ENCODE measurements around the gene POGLUT2.
A peak's percentile ranks its signal among the peaks of the same experiment; 100 is the strongest.

The POGLUT2 gene

DNA sequence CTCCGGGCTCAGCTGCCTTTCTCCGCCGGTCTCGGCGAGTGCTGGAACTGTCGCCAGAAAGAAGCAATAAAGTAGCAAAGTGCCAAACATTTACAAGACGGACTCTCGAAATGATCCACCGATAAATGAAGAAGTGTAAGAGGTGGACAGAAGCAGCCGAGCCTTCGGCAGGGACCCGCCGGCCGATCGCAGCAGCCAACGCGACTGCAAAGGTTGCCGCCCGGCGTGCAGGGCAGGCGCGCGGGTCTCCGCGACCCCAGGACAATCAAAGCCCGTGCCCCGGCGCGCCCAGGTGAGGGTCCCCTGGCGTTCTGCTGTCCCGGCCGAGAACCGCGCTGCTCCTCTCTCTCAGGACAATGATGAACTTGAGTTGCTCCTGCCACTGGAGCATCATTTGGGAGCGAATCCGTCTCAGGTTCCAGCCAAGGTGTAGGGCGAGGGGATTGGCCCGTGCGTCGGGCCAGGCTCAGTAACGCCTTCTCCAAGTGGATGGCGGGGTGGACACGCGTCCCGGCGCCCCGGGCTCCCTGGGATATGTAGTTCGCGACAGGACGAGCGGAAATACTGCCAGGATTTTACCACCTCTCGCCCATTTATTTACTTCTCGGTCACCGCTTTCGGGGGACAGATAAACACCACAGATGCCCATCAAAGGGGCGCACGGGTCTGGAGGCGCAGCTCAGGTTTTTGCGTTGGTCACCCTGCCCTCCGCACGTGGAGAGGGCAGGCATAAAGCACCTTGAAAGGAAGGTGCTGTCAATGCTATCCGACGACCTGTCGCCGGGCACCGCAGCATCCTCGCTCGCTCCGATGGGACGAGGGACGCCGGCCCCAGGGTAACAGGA is at the start of gene POGLUT2, which contains the start of gene BIVM:
Gene POGLUT2 (minus strand): TSS at position 396 of the 845 bp plus-strand sequence. CDS start 306 bp downstream, at position 90.
Gene BIVM (plus strand): TSS at position 539 of the 845 bp plus-strand sequence. CDS start 8,149 bp downstream, outside the sequence.
- DNase-seq: peak; percentile 88

DNA sequence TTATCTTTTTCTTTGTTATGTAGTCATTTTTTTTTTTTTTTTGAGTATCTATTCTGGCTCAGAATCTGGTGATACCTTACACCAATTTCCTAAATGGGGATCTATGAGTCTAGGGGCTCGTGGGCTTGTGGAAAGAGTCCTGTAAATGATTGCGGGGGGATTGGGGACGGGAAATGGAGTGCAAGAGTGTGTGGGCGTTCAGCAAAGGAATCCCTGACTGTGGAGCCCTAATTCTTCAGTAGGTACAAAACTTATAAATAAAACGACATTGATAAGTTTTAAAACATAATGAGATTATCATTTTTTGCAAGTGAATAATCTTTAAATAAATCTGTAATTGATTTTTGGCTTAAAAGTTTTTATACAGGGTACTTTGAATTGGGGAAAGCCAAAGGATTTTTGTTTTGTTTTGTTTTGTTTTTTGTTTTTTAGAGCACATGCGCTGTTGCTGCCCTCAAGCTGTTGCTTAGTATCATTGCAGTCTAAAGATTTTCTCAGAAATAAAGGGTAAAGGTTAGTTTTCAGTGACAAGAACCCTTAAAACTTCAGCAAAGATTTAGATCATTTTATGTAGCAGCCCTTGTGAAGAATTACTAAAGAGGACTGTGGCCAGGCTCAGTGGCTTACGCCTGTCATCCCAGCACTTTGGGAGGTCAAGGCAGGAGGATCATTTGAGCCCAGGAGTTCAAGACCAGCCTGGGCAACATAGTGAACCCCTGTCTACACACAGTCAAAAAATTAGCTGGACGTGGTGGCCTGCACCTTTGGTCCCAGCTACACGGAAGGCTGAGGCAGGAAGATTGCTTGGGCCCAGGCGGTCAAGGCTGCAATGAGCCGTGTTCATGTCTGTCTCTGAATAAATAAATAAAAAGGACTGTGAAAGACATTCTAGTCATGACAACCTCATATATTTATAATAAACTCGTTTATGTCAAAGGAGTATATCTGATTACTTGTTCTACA is 48.8 kb upstream of the POGLUT2 start:
- DNase-seq: peak; percentile 18

DNA sequence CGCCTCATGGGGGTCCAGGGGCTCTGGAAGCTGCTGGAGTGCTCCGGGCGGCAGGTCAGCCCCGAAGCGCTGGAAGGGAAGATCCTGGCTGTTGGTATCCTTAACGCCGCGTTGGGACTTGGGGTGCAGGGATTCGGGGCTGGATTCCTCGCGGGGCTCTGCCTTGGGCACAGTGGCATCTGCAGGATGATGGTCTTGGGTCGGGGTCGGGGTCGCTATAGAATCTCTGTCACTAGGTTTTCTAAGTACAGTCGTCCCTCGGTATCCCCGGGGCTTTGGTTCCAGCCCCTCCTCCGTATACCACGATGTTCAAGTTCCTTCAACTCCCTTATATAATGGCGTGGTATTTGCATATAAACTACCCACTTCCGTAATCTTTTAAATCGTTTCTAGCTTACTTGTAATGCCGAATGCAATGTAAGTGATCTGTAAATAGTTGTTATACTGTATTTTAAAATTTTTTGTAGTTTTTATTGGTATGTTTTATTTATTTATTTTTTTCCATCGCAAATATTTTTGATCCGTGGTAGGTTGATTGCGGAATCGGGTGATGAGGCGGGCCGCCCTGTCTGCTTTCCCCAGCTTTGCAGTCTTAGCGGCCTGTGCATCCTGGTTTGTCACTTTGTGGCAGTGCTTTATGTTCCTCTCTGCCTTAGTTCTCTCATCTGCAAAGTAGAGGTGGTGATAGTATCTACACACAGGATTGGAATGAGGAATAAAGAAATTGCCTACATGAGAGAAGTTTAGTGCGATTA is 47.7 kb upstream of the POGLUT2 start:
- DNase-seq: peak; percentile 59

DNA sequence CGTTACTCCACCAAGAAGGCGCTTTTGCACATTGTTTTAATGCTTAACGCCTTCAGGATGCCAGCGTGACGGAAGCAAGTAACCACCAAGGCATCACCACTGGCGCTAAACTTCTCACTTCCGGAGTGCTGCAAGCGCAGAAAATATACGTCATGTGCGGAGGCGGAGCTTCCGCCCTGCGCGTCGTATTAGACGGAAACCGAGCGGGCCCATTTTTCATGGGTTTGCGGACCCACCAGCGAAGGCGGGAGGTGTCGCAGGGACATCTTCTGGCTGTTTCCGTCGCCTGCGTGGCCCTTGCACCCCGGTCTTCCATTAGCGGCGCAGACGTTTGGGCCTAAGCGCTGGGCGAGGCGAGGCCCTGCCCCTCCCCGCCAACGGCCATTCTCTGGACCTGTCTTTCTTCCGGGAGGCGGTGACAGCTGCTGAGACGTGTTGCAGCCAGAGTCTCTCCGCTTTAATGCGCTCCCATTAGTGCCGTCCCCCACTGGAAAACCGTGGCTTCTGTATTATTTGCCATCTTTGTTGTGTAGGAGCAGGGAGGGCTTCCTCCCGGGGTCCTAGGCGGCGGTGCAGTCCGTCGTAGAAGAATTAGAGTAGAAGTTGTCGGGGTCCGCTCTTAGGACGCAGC is 47.0 kb upstream of the POGLUT2 start, which contains the start of gene ERCC5:
Gene ERCC5 (plus strand): TSS at position 403 of the 631 bp plus-strand sequence. CDS start 235 bp downstream, outside the sequence.
- peak; percentile 91 for DNase-seq

DNA sequence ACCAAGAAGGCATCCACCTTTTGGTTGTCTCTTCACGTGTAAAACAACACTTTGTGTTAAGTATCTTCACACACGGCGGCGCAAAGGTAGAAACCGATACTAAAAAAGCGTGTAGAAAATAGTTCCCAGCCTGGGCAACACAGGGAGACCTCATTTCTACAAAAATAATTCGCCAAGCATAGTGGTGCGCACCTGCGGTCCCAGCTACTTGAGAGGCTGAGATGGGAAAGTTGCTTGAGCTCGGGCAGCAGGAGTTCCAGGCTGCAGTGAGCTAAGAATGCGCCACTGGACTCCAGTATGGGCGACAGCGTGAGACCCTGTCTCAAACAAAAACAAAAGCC is 46.5 kb upstream of the POGLUT2 start:
- no peak for DNase-seq

DNA sequence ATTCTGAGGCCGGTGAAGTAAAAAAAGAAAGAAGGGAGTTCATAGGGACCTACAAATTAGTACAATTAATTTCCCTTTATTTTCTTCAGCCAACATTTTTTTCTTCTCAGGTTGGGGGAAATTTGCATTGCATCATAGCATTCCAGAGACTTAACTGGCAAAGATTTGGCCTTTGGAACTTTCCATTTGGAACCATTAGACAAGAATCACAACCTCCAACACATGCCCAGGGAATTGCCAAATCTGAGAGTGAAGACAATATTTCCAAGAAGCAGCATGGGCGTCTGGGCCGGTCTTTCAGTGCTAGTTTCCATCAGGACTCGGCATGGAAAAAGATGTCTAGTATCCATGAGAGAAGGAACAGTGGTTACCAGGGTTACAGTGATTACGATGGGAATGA is 40.7 kb upstream of the POGLUT2 start:
- no peak for DNase-seq

DNA sequence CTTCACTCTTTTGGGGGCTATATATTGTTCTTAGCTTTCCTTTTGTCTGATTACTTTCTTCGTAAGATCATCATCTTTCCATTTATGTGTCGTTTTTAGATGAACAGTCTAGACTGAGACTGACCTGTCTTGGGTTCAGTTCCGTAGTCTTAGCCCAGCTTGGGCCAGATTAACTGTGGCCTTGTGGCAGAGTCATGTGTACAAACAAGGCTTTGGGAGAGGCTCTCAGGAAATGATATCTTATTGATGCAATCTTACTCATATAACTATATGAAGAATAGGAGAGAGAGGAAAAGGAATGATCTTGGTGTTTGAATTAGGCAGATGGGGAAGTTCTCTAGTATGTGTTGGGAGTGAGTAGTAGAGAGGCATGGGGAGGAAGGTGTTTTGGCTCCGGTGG is 40.2 kb upstream of the POGLUT2 start:
- no peak for DNase-seq

DNA sequence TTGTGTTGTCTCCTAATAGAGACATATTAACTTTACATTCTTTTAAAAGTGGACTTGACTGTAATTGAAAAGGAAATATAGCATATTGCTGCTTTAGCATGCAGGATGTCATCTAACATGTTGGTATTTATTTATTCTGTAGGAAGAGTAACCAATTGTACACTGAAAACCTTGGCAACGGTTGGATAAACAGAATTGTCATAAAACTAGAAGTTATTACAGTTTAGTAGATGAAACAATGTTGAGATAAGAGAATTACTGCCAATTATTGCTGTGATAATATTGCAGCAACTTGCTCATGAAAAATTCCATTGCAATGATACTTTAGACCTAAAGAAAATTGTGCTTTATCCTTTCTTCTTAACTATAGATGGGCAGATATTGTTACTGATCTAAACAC is 39.5 kb upstream of the POGLUT2 start:
- DNase-seq: no peak

DNA sequence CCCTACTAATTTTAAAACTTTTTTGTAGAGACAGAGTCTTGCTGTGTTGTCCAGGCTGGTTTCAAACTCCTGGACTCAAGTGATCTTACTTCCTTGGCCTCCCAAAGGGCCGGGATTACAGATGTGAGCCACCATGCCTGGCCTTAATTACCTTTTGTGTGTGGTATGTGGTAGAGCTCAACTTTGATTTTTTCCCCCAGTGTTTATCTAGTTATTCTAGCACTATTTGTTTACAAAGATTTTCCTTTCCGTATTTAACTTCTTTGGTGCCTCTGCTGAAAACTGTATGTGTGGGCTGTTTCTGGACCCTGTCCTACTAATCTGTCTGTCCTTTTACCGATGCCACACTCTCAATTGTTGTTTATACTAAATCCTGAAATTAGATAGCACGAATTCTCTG is 37.7 kb upstream of the POGLUT2 start:
- DNase-seq: no peak

DNA sequence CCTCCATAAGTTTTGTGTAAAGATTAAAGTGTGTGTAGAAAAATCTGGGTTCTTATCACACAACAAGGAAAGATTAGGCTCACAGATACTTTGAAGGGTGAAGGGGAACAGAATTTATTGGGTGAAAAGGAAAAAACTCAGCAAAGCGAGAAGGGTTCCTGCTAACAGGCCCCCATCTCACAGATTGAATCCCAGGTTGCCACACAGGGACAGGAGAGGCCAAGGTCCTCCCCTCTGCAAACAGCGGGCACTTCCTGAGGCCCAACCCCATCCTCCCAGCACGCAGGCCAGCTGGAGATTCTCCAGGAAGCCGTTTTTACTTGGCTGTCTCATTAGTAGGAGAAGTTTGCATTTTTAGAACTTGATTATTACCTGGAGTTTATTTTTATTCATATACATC is 31.9 kb upstream of the POGLUT2 start:
- DNase-seq: no peak

DNA sequence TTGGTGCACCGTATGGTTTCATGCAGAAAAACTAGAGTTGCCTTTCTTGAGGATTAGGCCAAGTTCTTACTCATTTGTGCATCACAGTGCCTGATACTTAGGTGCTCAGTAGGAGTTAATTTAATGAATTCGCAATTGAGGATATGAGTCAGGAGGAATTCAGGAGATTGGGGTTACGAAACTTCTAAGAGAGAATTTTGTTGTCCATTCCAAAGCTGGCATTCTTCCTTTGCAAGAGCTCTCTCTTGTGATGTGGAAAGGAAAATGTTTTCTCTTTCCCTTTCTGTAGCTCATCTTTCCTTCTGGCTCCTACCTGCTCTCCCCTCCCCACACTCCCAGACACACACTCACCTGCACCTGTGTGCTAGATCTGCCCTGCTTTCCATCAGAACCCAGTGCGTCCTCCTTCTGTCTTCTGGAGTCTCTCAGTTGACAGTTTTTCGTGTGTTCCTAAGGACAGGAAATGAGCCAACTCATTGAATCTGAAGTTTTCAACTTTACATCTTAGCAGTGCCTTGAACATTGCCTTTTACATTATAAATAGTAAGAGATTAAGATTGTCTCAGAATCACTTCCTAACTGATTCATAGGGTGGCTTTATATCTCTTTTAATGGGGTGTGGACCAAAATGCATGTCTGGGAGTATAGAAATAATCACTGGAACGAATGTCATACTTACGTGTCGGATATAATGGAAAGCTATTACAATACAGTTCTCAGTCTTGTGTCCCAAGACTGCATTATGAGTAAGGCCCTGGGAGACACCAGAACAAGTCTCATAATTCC is 27.3 kb upstream of the POGLUT2 start:
- DNase-seq: peak; percentile 93

DNA sequence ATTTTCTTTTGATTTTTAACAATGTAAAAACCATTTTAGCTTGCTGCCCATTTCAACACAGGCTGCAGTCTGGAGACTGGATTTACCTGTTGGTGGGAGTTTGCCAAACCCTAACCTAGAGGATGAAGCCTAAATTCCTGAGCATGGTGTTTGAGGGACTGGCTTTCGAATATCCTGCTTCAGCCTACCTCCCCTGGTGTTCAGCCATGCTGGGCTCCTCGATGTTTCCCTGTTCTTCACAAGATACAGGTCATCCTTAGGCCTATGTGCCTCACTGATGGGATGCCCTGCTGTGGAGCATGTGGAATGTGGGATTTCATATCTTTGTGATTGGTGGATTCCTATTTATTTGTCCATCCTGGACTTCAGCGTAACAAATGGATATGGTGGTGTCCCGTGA is 26.6 kb upstream of the POGLUT2 start:
- no peak for DNase-seq

DNA sequence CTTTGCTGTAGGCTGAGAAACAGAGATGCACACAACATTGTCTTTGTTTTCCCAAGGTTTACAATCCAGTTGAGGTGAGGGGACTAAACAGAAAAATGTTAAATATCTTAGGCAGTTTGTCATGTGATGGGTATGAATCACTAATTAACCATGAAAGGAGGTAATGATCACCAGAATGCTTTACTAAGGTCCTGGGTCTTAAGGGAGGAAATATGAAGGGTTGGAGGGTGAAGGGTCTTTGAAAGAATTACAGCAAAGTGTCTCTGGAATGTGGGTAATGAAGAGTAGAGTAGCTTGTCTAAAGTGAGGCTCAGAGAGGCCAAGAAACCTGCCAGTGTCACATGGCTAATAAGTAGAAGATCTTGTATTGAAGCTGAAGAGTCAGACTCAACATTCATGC is 19.1 kb upstream of the POGLUT2 start:
- peak; percentile 82 for DNase-seq

DNA sequence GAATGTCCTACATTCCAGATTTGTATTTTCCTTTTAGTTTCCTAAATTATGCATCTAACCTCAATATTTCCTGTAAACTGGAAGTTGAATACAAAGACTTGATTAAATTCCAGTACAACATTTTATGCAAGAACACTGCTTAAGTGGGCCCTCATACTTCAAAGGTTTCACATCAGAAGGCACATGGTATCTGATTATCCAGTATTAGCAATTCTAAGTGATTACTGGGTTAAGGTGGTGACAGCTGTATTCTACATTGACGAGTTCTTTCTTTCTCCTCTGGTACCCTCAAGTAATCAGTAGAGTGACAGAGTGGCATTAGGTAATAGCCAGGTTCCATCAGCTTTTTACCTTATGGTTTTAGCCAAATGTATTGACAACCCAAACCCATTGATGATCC is 18.5 kb upstream of the POGLUT2 start:
- no peak for DNase-seq

DNA sequence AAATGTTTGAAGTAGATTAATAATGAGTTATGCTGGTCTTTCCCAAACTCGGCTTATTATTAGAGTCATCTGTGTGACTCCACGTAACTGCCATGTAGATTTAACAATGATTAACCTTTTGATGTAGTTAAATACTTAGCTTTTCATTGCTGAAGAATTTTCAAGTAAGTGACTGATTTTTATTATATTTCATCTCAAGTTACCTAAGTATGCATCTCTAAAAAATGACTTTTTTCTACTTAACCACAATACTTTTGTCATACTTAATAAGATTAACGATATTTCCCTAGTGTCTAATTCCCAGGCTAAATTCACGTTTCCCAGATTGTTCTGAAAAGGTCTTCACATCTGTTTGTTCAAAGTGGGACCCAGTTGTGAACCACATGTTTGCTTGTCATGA is 17.9 kb upstream of the POGLUT2 start:
- DNase-seq: peak; percentile 82

DNA sequence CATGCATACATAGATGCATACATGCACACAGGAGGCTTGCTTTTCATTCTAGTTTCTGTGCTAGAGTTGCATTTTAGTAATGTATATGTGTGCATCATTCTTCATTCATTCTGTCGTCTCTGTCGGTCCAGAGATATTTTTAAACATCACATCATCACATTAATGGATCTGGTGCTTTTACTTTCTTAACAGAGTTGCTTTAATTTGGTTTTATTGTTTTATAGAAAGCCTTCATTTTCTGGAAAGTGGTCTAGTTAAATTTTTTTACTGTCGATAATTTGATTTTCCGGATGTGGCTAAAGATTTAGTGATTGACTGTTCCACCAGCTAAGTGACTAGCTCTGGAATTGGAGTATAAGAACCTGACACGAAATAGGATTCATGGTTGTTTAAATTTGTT is 17.0 kb upstream of the POGLUT2 start:
- no peak for DNase-seq

DNA sequence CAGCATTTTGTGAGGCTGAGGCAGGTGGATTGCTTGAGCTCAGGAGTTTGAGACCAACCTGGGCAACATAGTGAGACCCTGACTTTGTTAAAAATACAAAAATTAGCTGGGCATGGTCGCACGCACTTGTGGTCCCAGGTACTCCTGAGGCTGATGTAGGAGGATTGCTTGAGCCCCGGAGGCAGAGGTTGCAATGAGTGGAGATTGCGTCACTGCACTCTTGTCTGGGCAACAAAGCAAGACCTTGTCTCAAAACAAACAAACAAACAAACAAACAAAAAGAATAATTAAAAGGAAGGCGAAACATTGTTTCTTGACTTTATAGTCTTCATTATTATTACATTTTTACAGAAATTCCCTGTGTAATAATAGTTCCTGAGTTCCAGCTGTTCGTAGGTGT is 16.0 kb upstream of the POGLUT2 start:
- DNase-seq: no peak

DNA sequence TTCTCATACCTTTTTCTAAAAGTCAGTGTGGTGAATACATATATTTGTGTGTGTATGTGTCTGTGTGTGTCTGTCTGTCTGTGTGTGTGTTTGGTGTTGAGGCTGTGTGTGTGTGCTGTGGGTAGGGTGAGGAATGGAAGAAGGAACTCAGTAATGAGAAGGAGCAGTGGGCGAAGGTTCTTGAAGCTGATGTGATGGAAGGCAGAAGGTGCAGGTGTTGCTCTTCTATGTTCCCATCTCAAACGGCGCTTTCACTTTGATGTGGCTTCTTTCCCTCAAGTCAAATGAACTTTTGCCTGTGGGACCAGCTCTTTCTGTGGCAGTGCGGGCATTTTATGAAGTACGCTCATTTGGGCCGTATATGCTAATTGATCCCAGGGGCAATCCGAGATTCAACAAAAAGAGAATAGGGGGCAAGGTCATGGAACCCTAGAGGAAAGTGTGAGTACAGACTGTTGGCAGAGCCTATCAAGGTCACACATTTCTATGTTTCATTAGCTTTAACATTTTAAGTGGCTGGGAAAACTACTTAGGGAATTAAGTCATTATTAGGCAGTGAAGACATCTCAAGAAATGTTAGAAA is 15.3 kb upstream of the POGLUT2 start:
- no peak for DNase-seq

DNA sequence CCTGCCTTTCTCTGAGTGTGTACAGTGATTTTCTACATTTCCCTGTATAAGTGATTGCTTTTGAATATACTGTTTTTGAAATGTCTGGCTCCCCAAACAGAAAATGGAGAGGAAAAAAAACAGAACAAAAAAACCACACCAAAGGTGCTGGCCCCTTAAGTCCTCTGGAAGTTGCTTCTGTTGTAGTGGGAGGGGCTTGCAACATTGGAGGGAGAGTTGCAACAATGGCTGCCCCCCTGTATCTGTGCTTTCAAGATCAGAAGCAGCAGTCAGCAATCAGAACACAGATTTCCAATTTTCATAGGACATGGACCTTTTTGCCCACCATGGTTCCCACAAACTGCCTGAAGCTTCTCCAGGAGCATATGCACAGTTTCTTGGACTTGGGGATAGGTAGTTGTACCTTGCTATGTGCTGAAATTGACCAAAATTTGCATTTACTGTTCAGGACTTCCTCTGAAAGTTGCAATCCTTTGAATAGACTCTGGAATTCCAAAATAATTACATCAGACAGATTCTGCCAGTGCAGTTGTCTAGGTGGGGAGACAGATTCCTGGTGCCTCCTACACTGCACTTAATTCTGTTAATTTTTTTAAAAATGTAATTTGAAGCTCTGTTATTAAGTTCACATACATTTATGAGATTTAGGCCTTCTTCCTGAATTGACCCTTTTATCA is 14.0 kb upstream of the POGLUT2 start:
- DNase-seq: peak; percentile 71

DNA sequence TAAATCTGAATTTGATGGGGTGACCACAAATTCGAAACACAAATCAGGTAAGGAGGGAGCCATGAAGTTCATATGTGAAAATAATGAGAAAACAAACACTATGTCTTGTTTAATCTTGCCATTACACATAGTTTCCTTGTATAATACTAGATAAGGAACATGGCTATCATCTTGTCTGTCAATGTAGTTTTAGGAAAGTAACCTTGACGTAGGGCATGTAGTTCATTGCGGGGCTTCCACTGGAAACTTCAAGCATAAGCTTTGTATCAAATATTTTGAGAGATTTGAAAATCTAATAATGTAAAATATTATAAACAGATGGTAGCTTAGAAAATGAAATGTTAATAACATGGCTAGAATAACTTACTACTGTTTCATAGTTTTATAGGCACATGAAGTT is 8.9 kb upstream of the POGLUT2 start:
- DNase-seq: no peak

DNA sequence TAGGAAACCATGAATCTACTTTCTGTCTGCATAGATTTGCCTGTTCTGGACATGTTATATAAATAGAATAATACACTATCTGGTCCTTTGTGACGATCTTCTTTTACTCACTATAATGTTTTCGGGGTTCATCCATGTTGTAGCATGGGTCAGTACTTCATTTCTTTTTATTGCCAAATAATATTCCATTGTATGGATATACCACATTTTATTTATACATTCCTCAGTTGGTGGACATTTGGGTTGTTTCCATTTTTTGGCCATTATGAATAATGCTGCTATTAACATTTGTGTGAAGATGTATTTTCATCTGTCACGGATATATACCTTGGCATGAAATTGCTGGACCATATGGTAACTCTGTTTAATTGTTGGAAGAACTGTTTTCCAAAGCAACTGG is 6.9 kb upstream of the POGLUT2 start:
- DNase-seq: no peak

Data from kidney glomerular epithelial cell (primary cell).